Jurkat, Clone E6-1 (cell line): ENCODE measurements around the gene TRPC4.
"Not testable (repeated sequence)": the region's sequence is repeated elsewhere in the genome, so short reads cannot be mapped to it uniquely, and the experiment has no call there.

Experiments used
- DNase-seq: peaks from one replicate; pipeline ENCODE4 v3.0.0-alpha.2; 2011; ENCODE audit warnings: low read depth, low spot score
- H3K4me3 ChIP-seq: 2 replicates; pipeline ENCODE4 v1.5.1; 2011; ENCODE audit warnings: mild to moderate bottlenecking, low read length, control low read depth, moderate library complexity

Gene TRPC4

GRCh38 chr13:37863708-37864107, 5.9 kb downstream of the TRPC4 start:
- no peak overlapping the region for H3K4me3 ChIP-seq
- no peak for DNase-seq

GRCh38 chr13:37835392-37835791, 34.2 kb downstream of the TRPC4 start:
- no peak for DNase-seq
- H3K4me3 ChIP-seq = no peak overlapping the region

GRCh38 chr13:37833411-37833810, 36.2 kb downstream of the TRPC4 start:
- no peak overlapping the region for H3K4me3 ChIP-seq
- no peak for DNase-seq

- H3K4me3 ChIP-seq = no peak overlapping the region
- DNase-seq = no peak
Observed at GRCh38 chr13:37816276-37816675, 53.3 kb downstream of the TRPC4 start.

- DNase-seq = no peak
- no peak overlapping the region for H3K4me3 ChIP-seq
Observed at GRCh38 chr13:37811441-37811840, 58.1 kb downstream of the TRPC4 start.

GRCh38 chr13:37806666-37807065, 62.9 kb downstream of the TRPC4 start:
- H3K4me3 ChIP-seq = no peak overlapping the region
- no peak for DNase-seq

GRCh38 chr13:37797631-37798030, 71.9 kb downstream of the TRPC4 start:
- no peak for DNase-seq
- H3K4me3 ChIP-seq = no peak overlapping the region

- not testable (repeated sequence) for DNase-seq, H3K4me3 ChIP-seq
Observed at GRCh38 chr13:37796795-37797194, 72.8 kb downstream of the TRPC4 start.

- no peak overlapping the region for H3K4me3 ChIP-seq
- no peak for DNase-seq
Observed at GRCh38 chr13:37795326-37795725, 74.2 kb downstream of the TRPC4 start.

- no peak for DNase-seq
- no peak overlapping the region for H3K4me3 ChIP-seq
Observed at GRCh38 chr13:37791699-37792098, 77.9 kb downstream of the TRPC4 start.

GRCh38 chr13:37788346-37788745, 81.2 kb downstream of the TRPC4 start:
- no peak for DNase-seq
- H3K4me3 ChIP-seq = no peak overlapping the region

GRCh38 chr13:37777676-37778075, 91.9 kb downstream of the TRPC4 start:
- H3K4me3 ChIP-seq = no peak overlapping the region
- DNase-seq = no peak

GRCh38 chr13:37775871-37776270, 93.7 kb downstream of the TRPC4 start:
- no peak for DNase-seq
- no peak overlapping the region for H3K4me3 ChIP-seq

- H3K4me3 ChIP-seq = no peak overlapping the region
- DNase-seq = no peak
Observed at GRCh38 chr13:37772644-37773043, 96.9 kb downstream of the TRPC4 start.

- no peak for DNase-seq
Observed at GRCh38 chr13:37769545-37769944, 100.0 kb downstream of the TRPC4 start.

GRCh38 chr13:37769078-37769477, 100.5 kb downstream of the TRPC4 start:
- DNase-seq = no peak

More at GRCh38 chr13:37769545-37769944, 100.0 kb downstream of the TRPC4 start:
- H3K4me3 ChIP-seq = no peak overlapping the region

GRCh38 chr13:37766502-37766901, 103.1 kb downstream of the TRPC4 start:
- no peak for DNase-seq
- no peak overlapping the region for H3K4me3 ChIP-seq

More at GRCh38 chr13:37769078-37769477, 100.5 kb downstream of the TRPC4 start:
- no peak overlapping the region for H3K4me3 ChIP-seq

- H3K4me3 ChIP-seq = no peak overlapping the region
- no peak for DNase-seq
Observed at GRCh38 chr13:37755349-37755748, 114.2 kb downstream of the TRPC4 start.

- DNase-seq = no peak
- no peak overlapping the region for H3K4me3 ChIP-seq
Observed at GRCh38 chr13:37753776-37754175, 115.8 kb downstream of the TRPC4 start.

GRCh38 chr13:37752146-37752545, 117.4 kb downstream of the TRPC4 start:
- no peak overlapping the region for H3K4me3 ChIP-seq
- no peak for DNase-seq

GRCh38 chr13:37751025-37751424, 118.5 kb downstream of the TRPC4 start:
- no peak overlapping the region for H3K4me3 ChIP-seq
- no peak for DNase-seq

- DNase-seq = no peak
- no peak overlapping the region for H3K4me3 ChIP-seq
Observed at GRCh38 chr13:37748913-37749312, 120.7 kb downstream of the TRPC4 start.
